A673 (cell line): Measurements from ENCODE around the gene DNPH1. TPM values are rescaled to one million over a fixed set of nuclear protein-coding genes. Genes with fewer than 3 reads are reported as not detected.
A peak's percentile ranks its signal among the peaks of the same experiment; 100 is the strongest.

Experiments
- BruUV-seq: library from RNA; stranded (reverse); fragments of 400-500 nt; replicated peaks from 2 replicates; lab custom pipeline; 2021; lab: Mats Ljungman, UMichigan
- CTCF ChIA-PET: fragments of 300-600 bp; sonication (Branson Sonifier 250); formaldehyde crosslinking; loops from one replicate; lab custom pipeline; 2022; ENCODE audit warnings: antibody characterized with exemption; lab: Charles Lee
- POLR2A ChIA-PET: fragments of 300-600 bp; sonication (Branson Sonifier 250); formaldehyde crosslinking; loops from one replicate; lab custom pipeline; 2022; ENCODE audit warnings: antibody characterized with exemption; ENCODE audit not compliant: low non-redundant PET; lab: Charles Lee
- DNase-seq: peaks from one replicate; pipeline ENCODE4 v3.0.0-alpha.2; 2015; ENCODE audit warnings: low spot score
- H3K27ac ChIP-seq: fragments of 200-600 bp; sonication (generic); 2 replicates; pipeline ENCODE4 v1.5.1; 2016; ENCODE audit warnings: mixed run types, low read depth, mild to moderate bottlenecking, mixed read lengths, antibody characterized with exemption, low read length; ENCODE audit not compliant: poor library complexity, severe bottlenecking
- H3K27me3 ChIP-seq: fragments of 200-600 bp; sonication (generic); replicated peaks from 2 replicates; pipeline ENCODE4 v1.6.1; 2017; ENCODE audit warnings: mixed run types, low read depth, mild to moderate bottlenecking, mixed read lengths, antibody characterized with exemption, low read length; ENCODE audit not compliant: insufficient read depth, poor library complexity
- H3K36me3 ChIP-seq: fragments of 200-600 bp; sonication (generic); 2 replicates; pipeline ENCODE4 v1.6.1; 2016; ENCODE audit warnings: mixed run types, mild to moderate bottlenecking, mixed read lengths, antibody characterized with exemption, low read length; ENCODE audit not compliant: insufficient read depth, poor library complexity, severe bottlenecking
- H3K4me1 ChIP-seq: fragments of 200-600 bp; sonication (generic); 2 replicates; pipeline ENCODE4 v1.6.1; 2017; ENCODE audit warnings: mixed run types, mild to moderate bottlenecking, mixed read lengths, antibody characterized with exemption, low read length; ENCODE audit not compliant: insufficient read depth, poor library complexity, severe bottlenecking
- H3K4me3 ChIP-seq: fragments of 200-600 bp; sonication (generic); 2 replicates; pipeline ENCODE4 v1.5.1; 2016; ENCODE audit warnings: low read depth, mixed run types, mild to moderate bottlenecking, mixed read lengths, low read length; ENCODE audit not compliant: poor library complexity, severe bottlenecking
- H3K9me3 ChIP-seq: fragments of 200-600 bp; sonication (generic); 2 replicates; pipeline ENCODE4 v1.6.1; 2016; ENCODE audit warnings: mixed run types, low read depth, mild to moderate bottlenecking, mixed read lengths, antibody characterized with exemption, low read length; ENCODE audit not compliant: poor library complexity, severe bottlenecking
- EZH2 ChIP-seq: fragments of 200-600 bp; sonication (generic); IDR thresholded peaks from 2 replicates; pipeline ENCODE4 v1.6.1; 2017; ENCODE audit warnings: borderline replicate concordance, low read depth, mild to moderate bottlenecking, mixed read lengths, antibody characterized with exemption, low read length; ENCODE audit not compliant: poor library complexity, severe bottlenecking
- intact Hi-C: fragments of 100-400 bp; cut with micrococcal nuclease; formaldehyde crosslinking; loops from one replicate; pipeline ENCODE4 v1.10.0; 2022; ENCODE audit not compliant: unreplicated experiment
- total RNA-seq: library from RNA; stranded (reverse); gene quantifications from 2 replicates; pipeline ENCODE4 v1.2.3, GENCODE V29; 2021
- TF ChIP-seq, protein P1 (sequence below): fragments of 300-800, 200-600 bp; sonication (generic); conservative IDR thresholded peaks from 2 replicates; pipeline ENCODE4 v1.5.1; 2017; ENCODE audit warnings: low read depth, mild to moderate bottlenecking, antibody characterized with exemption, low read length, moderate library complexity, mixed read lengths

The DNPH1 gene
- total RNA-seq, 1 experiment from 2014 or later: 55.1 TPM

DNA sequence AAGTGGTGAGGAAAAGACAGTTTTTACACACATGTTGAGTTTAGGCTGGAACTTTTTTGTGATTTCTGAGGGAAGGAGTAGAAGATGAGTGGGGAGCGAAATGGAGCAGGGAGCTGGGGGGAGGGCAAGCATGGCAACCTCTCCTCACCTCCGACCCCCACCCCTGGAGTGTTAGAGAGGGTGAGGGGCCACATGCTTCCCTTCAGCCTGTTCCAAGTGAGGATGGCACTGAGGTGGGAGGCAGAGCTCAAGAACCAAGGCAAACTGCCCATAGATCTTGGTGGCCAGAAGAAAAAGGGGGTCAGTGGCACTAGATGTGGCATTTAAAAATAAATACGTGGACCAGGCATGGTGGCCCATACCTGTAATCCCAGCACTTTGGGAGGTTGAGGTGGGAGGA lies 18.8 kb upstream of the DNPH1 start:
- Histone ChIP-seq H3K27ac (no peak overlapping the region), H3K4me1 (peaks cover 11% of the 10 kb centered on the region), H3K4me3 (no peak overlapping the region), H3K27me3 (peaks cover 31% of the 10 kb centered on the region), H3K9me3 (no peaks in the 10 kb centered on the region), H3K36me3 (no peaks in the 10 kb centered on the region)
- POLR2A ChIA-PET: no interaction called here
- TF ChIP-seq EZH2: no peak
- TF ChIP-seq, protein P1, sequence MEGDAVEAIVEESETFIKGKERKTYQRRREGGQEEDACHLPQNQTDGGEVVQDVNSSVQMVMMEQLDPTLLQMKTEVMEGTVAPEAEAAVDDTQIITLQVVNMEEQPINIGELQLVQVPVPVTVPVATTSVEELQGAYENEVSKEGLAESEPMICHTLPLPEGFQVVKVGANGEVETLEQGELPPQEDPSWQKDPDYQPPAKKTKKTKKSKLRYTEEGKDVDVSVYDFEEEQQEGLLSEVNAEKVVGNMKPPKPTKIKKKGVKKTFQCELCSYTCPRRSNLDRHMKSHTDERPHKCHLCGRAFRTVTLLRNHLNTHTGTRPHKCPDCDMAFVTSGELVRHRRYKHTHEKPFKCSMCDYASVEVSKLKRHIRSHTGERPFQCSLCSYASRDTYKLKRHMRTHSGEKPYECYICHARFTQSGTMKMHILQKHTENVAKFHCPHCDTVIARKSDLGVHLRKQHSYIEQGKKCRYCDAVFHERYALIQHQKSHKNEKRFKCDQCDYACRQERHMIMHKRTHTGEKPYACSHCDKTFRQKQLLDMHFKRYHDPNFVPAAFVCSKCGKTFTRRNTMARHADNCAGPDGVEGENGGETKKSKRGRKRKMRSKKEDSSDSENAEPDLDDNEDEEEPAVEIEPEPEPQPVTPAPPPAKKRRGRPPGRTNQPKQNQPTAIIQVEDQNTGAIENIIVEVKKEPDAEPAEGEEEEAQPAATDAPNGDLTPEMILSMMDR: no peak
- CTCF ChIA-PET: no interaction called here
- no peak for DNase-seq
- no TSS peak for BruUV-seq
- intact Hi-C loops: no loop called here

DNA sequence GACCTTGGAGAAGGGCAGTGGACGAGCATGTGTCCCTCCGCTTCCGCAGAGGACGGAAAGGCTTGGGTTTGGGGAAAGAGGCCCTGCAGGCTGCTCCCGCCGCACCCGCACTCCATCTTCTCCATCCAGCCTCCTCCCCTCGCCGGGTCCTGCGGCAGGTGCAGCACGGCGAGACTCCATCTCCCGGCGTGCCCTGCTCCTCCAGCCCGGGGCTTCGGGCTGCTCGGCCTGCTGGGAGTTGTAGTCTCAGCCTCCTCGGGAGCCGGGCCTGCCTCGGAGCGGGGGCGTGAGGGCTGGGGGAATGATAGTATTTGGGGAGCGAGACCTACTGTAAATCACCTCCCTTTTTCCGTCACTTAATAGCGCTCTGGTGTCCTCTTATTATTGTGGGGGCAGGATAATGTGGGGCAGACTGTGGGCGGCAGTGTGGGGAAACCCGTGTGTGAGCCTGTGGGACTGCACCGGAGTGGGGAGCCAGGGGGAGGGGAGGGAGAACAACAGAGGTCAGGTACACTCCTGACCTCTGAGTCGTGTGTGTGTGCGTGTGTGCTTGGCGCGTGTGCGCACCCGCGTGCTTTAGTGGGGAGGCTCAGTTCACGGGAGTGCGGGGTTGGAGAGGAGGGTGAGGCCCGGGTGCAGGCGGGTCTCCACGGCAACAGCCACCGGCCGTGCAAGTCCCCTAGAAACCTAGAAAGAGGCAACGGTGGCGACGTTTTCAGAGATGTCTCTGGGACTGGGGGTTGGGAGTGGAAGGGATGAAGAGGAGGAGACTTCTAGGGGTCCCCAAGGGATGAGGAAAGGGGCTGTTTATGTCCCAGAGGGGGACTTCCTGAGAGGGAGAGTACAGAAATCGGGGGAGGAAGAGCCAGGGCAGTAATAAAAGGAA lies 18.1 kb upstream of the DNPH1 start:
- Histone ChIP-seq H3K36me3 (no peaks in the 10 kb centered on the region), H3K4me3 (peak overlapping the region; percentile 54), H3K27me3 (peaks cover 39% of the 10 kb centered on the region), H3K4me1 (peaks cover 11% of the 10 kb centered on the region), H3K9me3 (no peaks in the 10 kb centered on the region), H3K27ac (peak overlapping the region; percentile 17)
- ChIA-PET POLR2A (no interaction called here), CTCF (interaction anchor here (1.2 kb wide), 1 partner anchor 18 kb away, joined by 3 read pairs; the partner anchor contains the start of gene DNPH1)
- no peak for TF ChIP-seq EZH2
- TF ChIP-seq, protein P1: no peak
- intact Hi-C loops: no loop called here
- no TSS peak for BruUV-seq
- DNase-seq: peak; percentile 88

DNA sequence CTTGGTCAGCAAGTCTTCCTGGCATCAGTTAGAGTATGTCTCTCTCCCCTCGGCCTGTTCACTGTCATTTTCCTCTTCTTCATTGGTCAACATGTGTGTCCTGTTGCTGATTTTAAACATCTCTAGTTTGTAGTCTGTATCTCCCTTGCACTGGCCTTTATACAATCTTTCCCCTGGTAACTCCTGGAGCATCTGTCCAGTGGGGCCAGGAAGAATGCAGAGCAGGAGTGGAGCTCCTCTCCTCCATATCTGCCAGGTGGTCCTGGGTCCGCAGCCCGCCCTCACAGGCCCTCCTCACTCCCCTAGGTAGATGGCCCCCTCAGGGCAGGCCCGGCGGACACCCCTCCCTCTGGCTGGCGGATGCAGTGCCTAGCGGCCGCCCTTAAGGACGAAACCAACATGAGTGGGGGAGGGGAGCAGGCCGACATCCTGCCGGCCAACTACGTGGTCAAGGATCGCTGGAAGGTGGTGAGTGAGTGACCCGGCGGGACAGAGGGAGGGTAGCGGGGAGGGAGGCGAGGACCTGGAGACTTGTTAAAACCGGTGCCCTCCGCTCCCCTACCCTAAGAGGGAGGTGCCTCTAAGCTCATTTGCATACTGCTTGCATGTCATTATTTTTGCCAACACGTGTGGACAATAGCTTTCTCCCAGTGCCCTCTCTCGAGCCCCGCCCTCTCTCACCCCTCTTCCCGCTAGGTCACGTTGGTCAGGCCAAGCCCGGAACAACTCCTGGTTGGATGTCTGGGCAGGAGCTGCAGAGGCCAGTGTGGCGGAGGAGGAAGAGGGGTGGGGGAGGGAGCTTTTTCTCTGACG lies 17.2 kb upstream of the DNPH1 start:
- H3K4me3 ChIP-seq: peak overlapping the region; percentile 54
- no peak for DNase-seq
- TF ChIP-seq, protein P1: no peak
- no peak for TF ChIP-seq EZH2
- H3K4me1 ChIP-seq: peaks cover 6% of the 10 kb centered on the region
- POLR2A ChIA-PET: no interaction called here
- H3K27me3 ChIP-seq: peaks cover 47% of the 10 kb centered on the region
- H3K27ac ChIP-seq: no peak overlapping the region
- H3K9me3 ChIP-seq: no peaks in the 10 kb centered on the region
- no peaks in the 10 kb centered on the region for H3K36me3 ChIP-seq
- intact Hi-C loops: no loop called here
- CTCF ChIA-PET: interaction anchor here (1.2 kb wide), 1 partner anchor 18 kb away, joined by 3 read pairs; the partner anchor contains the start of gene DNPH1
- no TSS peak for BruUV-seq
